GM19035 (cell line): ENCODE results near the gene BABAM2.

Experiments used
- ATAC-seq: cut with Tn5 transposase; IDR thresholded peaks from one replicate; pipeline ENCODE4 v1.9.1; 2021; ENCODE audit not compliant: unreplicated experiment

The BABAM2 gene

GRCh38 chr2:28185153-28185552, 294.6 kb downstream of the BABAM2 start:
- ATAC-seq = no peak

GRCh38 chr2:28185891-28186290, 295.4 kb downstream of the BABAM2 start:
- ATAC-seq = no peak

GRCh38 chr2:28187186-28187585, 296.7 kb downstream of the BABAM2 start:
- ATAC-seq = no peak

- no peak for ATAC-seq
Observed at GRCh38 chr2:28188436-28188835, 297.9 kb downstream of the BABAM2 start.

GRCh38 chr2:28193630-28194403, 303.3 kb downstream of the BABAM2 start:
- no peak for ATAC-seq

- no peak for ATAC-seq
Observed at GRCh38 chr2:28199995-28200679, 309.6 kb downstream of the BABAM2 start.

- ATAC-seq = no peak
Observed at GRCh38 chr2:28201671-28202180, 311.2 kb downstream of the BABAM2 start.

GRCh38 chr2:28202719-28203118, 312.2 kb downstream of the BABAM2 start:
- no peak for ATAC-seq

GRCh38 chr2:28206762-28207161, 316.2 kb downstream of the BABAM2 start:
- ATAC-seq = no peak

GRCh38 chr2:28209261-28209691, 318.7 kb downstream of the BABAM2 start:
- ATAC-seq = no peak

GRCh38 chr2:28209864-28210263, 319.3 kb downstream of the BABAM2 start:
- ATAC-seq = no peak

- ATAC-seq = no peak
Observed at GRCh38 chr2:28210535-28210934, 320.0 kb downstream of the BABAM2 start.

GRCh38 chr2:28216331-28216730, 325.8 kb downstream of the BABAM2 start:
- no peak for ATAC-seq

GRCh38 chr2:28217042-28217740, 326.7 kb downstream of the BABAM2 start:
- no peak for ATAC-seq

- no peak for ATAC-seq
Observed at GRCh38 chr2:28219138-28219537, 328.6 kb downstream of the BABAM2 start.

- no peak for ATAC-seq
Observed at GRCh38 chr2:28219758-28220368, 329.3 kb downstream of the BABAM2 start.

- no peak for ATAC-seq
Observed at GRCh38 chr2:28224648-28225472, 334.3 kb downstream of the BABAM2 start.

GRCh38 chr2:28225473-28226080, 335.0 kb downstream of the BABAM2 start:
- ATAC-seq = no peak

- ATAC-seq = no peak
Observed at GRCh38 chr2:28226558-28226957, 336.0 kb downstream of the BABAM2 start.

GRCh38 chr2:28227498-28227897, 337.0 kb downstream of the BABAM2 start:
- no peak for ATAC-seq
